HG02678 (cell line): ENCODE data around the gene KLHL40.

ENCODE experiments used
- ATAC-seq: cut with Tn5 transposase; IDR thresholded peaks from one replicate; pipeline ENCODE4 v1.9.1; 2021; ENCODE audit warnings: mild to moderate bottlenecking, moderate library complexity; ENCODE audit not compliant: unreplicated experiment

Gene KLHL40

DNA sequence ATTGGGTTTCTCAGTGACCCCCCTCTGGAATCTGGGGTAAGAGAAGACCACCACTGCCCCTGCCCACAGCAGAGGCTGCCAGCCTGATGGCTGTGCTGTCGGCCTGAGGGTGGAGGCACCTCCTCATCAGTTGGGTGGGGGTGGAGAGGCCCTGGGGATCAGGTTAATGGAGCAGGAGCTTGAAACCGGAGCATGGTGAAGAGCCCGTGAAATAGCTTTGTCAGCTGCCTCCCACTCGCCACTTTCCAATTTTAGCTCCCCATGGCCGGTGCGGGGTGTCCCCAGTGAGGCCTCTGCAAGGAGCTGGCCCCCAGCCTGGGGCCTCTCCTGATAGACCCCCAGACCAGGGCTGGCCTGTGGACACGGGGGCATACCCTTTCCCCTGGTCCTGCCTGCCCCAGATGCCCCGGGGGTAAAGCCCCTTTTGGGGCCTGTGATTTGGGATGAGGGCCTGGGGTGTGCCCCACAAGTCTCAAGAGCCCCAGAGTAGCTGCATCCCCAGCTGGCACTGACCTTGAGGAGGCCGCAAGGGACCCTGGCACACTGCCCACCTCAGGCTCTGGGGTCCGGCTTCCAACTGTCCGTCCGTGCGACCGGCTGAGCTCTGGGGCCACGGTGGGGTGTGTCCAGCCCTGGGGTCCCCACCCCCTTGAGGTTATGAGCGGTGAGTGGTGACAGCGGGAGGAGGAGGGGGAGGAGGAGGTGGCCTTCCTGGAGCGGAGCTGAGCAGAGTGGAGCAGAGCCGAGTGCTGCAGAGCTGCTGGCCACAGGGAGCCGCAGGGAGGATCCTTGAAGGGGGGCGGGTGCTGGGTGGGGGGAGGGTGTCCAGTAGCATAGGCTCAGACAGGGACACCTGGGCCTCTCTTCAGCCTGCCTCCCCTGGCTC, 17.0 kb downstream of the KLHL40 start, which contains the start of gene HHATL:
TSS of gene HHATL (minus strand) at position 733 of the 886 bp plus-strand sequence. CDS start 1,972 bp downstream, outside the sequence.
- no peak for ATAC-seq

- no peak for ATAC-seq
Observed at GRCh38 chr3:42702982-42703694, 17.8 kb downstream of the KLHL40 start.

- ATAC-seq = no peak
Observed at GRCh38 chr3:42703695-42704025, 18.3 kb downstream of the KLHL40 start.

DNA sequence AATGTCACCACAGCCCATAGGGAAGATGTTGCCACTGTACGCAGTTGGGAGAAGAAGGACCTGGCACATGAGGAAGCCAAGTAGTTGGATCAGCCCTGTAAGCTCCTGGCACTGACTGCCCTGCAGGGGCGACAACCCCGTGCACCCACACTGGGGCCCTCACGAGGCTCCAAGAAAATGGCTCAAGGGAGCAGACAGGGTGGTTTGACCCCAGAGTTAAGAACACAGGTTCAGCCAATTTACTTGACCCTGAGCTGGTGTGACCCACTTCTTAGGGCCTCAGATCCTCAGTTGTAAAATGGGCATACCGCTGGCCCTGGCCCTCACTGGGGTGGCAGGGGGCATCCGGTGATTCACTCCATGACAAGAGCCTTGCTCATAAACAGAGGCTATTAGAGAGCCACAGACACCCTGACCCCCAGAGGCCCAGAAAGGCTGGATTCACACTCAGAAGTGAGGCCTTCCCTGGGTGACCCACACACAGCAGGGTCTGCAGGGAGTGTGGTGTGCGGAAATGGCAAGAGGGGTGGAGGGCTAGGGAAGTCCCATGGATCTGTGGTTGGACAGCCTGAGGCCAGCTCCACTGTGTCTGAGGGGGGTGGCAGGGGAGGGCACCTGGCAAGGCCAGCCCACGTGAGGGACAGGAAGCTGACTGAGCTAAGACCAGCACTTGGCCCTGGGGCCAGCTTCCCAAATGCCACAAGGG, 19.0 kb downstream of the KLHL40 start:
- ATAC-seq = no peak

- ATAC-seq = no peak
Observed at GRCh38 chr3:42705058-42705767, 19.9 kb downstream of the KLHL40 start.

DNA sequence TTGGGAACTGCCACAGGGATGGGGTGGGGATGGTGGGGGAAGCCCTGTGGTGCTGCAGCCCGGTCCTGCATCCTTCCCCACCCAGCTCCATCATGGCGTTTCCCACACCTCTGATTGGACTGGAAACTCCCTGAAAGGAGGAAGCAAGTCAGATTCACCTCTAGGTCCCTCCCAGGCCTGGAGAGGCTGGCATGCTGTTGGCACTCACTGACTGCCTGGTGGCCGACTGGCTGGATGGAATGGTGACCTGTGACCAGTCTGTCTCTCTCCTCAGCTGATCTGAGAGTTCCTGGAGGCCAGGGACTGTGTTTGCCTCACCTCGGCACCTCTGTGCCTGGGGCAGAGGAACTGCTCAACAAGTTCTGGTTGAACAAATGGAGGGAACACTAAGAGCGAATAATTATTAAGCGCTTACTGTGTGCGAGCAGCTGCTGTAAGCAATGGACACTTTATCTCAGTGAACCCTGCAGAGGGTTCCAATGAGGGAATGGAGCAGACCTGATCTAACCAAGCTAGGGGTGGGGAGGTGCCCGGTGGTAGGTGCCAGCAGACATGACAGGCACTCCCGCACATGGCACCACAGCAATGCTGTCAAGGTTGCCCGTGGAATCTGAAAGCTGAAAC, 20.7 kb downstream of the KLHL40 start:
- no peak for ATAC-seq

- no peak for ATAC-seq
Observed at GRCh38 chr3:42706721-42707619, 21.6 kb downstream of the KLHL40 start.

DNA sequence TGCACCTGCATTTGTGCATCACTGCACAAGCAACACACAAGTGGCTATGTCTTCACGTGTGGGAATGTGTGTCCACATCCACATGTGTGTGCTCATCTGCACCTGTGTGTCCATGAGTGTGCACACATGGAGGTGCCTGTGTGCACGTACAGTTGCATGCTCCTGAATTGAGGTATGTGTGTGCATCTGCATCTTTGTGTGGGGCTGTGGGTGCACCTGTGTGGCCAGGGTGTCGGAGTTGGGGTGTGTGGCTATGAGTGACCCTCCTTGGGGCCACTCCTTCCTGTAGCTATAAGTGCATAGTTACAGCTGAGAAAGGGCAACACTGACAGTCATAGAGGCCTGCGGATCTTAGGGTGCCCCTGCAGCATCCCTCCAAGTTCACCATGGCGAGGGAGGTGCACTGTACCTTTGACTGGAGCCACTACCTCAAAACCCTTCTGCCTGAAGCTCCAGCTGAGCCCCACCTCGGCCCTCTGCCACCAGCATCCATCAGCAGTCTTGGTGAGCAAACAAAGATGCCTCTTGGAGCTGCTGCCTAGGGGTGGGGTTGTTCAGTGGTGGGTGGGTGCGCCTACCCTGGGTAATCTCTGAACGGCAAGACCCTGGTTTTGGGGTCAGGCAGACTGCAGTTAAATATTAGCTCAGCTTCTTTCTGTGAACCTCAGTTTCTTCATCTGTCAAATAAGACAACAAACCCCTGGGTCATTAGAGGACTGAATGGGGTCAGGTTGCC, 22.5 kb downstream of the KLHL40 start:
- no peak for ATAC-seq

GRCh38 chr3:42708611-42709151, 23.3 kb downstream of the KLHL40 start:
- ATAC-seq = no peak

- no peak for ATAC-seq
Observed at GRCh38 chr3:42709621-42710020, 24.3 kb downstream of the KLHL40 start.

- no peak for ATAC-seq
Observed at GRCh38 chr3:42710323-42711021, 25.1 kb downstream of the KLHL40 start.

DNA sequence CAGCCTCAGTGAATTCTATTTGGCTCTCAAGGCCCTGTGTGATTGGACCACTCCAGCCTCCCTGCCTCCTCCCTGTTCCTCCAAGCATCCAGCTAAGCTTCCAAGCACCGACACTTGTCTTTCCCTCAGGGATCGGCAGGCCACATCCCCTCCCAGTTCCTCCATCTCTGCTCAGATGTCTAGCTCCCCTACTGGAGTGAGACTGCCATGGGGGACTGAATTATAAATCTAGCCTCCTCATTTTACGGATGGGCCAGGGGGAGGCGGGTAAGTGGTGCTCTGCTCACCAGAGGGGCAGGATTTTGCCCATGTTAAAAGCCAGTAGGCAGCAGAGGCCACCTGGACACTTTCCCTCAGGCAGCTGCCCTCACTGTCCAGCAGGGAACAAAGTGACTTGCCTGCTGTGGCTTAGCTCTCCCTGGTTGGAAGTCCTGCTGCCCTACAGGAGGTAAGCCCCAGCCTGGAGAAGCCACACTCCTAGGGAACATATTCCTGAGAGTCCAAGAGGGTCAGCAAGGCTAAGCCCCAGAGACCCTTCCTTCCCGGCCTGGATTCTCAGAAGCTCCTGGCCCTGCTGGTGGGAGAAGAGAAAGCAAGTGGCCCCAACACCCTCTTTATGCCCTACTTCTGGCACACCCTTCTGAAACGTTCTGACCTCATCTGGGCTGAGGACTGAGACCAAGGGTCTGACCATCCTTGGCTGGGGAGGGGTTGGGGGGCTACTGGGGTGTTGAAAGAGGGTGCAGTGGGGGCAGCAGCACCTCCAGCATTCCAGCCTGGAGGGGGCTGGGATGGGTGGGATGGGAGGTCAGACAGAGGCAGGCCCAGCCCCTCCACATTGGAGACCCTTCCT, 26.4 kb downstream of the KLHL40 start:
- ATAC-seq = no peak

DNA sequence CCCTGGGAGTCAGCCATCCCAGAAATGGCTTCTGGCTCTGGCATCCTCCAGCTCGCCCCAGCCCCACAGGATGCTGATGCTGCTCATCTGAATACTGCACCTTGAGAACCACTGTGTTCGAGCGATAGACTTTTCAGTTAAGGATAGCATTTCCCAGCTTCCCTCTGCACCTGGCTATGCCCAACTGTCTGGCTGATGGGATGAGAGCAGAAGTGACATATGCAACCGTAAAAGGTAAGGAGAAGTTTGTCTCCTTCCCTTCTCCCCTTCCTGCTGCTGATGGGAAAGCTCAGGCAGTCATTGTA, 27.0 kb downstream of the KLHL40 start:
- no peak for ATAC-seq

DNA sequence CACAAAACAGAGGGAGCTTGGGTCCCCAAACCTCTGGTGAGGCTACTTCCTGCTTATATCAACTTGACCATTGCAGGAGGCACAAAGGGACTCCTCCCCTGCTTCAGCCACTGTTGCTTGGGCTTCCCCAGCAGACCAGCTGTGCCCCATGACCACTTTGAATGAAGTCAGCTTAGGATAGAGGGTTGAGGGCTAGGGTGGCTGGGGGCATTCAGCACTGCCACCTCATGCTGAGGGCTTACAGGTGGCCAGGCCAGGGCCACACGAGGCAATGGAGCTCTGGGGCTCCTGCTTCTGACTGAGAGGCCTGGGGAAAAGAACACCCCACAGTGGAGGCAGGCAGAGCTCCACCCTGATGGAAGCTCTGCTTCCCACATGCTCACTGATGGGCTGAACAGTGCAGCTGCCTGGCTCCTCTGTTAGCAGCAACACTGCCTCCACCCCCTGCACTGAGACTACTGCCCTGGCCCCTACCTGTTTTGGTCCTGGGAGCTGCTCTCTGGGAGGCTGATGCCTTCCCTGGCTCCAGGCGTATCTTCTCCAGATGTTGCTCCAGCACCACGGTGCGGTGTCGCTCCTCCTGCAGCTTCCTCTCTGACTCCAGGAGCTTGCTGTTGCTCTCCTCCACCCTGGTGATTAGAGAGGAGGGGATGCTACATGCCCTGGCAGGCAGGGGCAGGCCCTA, 27.5 kb downstream of the KLHL40 start:
- ATAC-seq = no peak

- no peak for ATAC-seq
Observed at GRCh38 chr3:42713747-42714146, 28.4 kb downstream of the KLHL40 start.

GRCh38 chr3:42714171-42714852, 29.0 kb downstream of the KLHL40 start:
- ATAC-seq = no peak
